Measurements from ENCODE around the gene SESN2.

SESN2 gene

GRCh38 chr1:28249866-28250295 lies 9.4 kb upstream of the SESN2 start:
- no peak for DNase-seq

GRCh38 chr1:28256197-28256827 lies 3.0 kb upstream of the SESN2 start:
- no peak for DNase-seq

GRCh38 chr1:28257736-28258135 lies 1.6 kb upstream of the SESN2 start:
- DNase-seq = no peak

GRCh38 chr1:28258628-28259251 lies 578 bp upstream of the SESN2 start:
- no peak for DNase-seq

- DNase-seq = no peak
Observed at GRCh38 chr1:28259934-28260802, 850 bp downstream of the SESN2 start.

GRCh38 chr1:28260803-28261174 lies 1.5 kb downstream of the SESN2 start:
- no peak for DNase-seq

- DNase-seq = no peak
Observed at GRCh38 chr1:28264897-28265296, 5.6 kb downstream of the SESN2 start.

- no peak for DNase-seq
Observed at GRCh38 chr1:28265577-28265976, 6.3 kb downstream of the SESN2 start.

GRCh38 chr1:28266920-28267322 lies 7.6 kb downstream of the SESN2 start:
- DNase-seq = no peak

- DNase-seq = no peak
Observed at GRCh38 chr1:28267633-28268032, 8.3 kb downstream of the SESN2 start.

GRCh38 chr1:28269529-28269928 lies 10.2 kb downstream of the SESN2 start:
- no peak for DNase-seq

- no peak for DNase-seq
Observed at GRCh38 chr1:28272215-28272852, 13.0 kb downstream of the SESN2 start.

- no peak for DNase-seq
Observed at GRCh38 chr1:28273216-28273860, 14.0 kb downstream of the SESN2 start.

GRCh38 chr1:28278763-28279162 lies 19.4 kb downstream of the SESN2 start:
- DNase-seq = no peak

- no peak for DNase-seq
Observed at GRCh38 chr1:28279721-28280120, 20.4 kb downstream of the SESN2 start.

GRCh38 chr1:28280501-28280900 lies 21.2 kb downstream of the SESN2 start:
- DNase-seq = no peak

- no peak for DNase-seq
Observed at GRCh38 chr1:28280977-28281381, 21.7 kb downstream of the SESN2 start.

- DNase-seq = no peak
Observed at GRCh38 chr1:28281608-28282425, 22.5 kb downstream of the SESN2 start.

- DNase-seq = no peak
Observed at GRCh38 chr1:28282426-28283407, 23.4 kb downstream of the SESN2 start.

- no peak for DNase-seq
Observed at GRCh38 chr1:28286111-28286510, 26.8 kb downstream of the SESN2 start.

GRCh38 chr1:28288487-28288886 lies 29.2 kb downstream of the SESN2 start:
- DNase-seq = no peak

Data from activated CD4-positive, alpha-beta T cell treated with anti-CD3 and anti-CD28 coated beads for 1 hour (primary cell).